HT1080 (cell line): ENCODE data around the gene PCDHA1. TPM values are rescaled to one million over a fixed set of nuclear protein-coding genes. Genes with fewer than 3 reads are reported as not detected.

Experiments
- DNase-seq: peaks from one replicate; pipeline ENCODE4 v3.0.0-alpha.2; 2015; ENCODE audit warnings: low read depth
- small RNA-seq: library from RNA; depleted of rRNA; stranded (forward); fragments of <200 nt; gene quantifications from one replicate; pipeline ENCODE3, GENCODE V24; 2014
- total RNA-seq: library from RNA; depleted of rRNA; stranded (reverse); fragments of >200 nt; shearing (Covaris generic); gene quantifications from 2 replicates; pipeline ENCODE4 v1.2.3, GENCODE V29; 2014; rRNA removed

Gene PCDHA1
- total RNA-seq, 1 experiment from 2014 or later = 0.23 TPM

DNA sequence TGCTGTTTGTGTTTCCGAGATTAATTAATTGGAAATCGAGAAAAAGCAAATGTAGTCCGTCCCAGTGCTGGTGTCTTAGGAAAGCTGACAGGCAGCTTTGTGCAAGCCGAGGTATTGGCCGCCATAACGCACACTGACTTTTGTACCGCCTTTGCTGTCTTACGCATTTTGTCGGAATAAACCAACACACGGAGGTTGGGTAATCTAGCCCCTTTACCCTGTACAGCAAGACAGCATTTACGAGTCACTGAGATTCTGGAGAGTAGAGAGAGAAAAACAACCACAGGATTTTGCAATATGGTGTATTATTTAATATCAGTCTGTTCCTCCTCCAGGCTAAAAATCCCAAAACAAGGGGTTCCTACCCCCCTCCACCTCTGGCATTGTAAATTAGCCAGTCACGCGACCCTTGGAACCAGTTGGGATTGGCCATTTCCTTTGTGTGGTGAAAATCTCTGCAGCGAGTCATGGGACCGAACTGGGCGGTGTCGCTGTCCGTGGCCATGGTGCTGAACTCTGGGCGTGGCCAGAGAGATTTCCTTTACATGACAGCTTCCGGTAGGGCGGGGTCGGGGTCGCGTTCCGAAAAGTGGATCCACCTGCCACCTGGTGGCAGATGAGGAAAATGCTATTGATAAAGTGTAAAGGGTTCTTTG is 255.0 kb downstream of the PCDHA1 start:
- DNase-seq = peak; percentile 76

DNA sequence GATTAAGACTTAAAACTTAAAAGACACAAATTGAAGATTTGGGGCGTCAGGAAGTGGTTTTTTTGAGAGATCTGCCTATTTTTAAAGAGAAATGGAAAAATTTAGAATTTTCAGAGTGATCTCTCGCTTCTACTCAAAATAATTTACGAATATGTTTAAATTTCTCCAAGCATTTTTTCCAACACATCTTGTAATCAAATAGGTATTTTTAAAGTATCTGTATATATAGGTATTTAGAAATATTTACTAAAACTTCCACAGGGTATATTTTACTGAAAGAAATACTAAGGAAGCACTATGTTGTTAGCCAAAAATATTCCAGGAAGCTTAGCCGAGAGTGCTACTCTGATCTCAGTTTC is 255.5 kb downstream of the PCDHA1 start:
- DNase-seq = no peak

- no peak for DNase-seq
These were observed 256.6 kb downstream of the PCDHA1 start for GRCh38 chr5:141042555-141042954.

DNA sequence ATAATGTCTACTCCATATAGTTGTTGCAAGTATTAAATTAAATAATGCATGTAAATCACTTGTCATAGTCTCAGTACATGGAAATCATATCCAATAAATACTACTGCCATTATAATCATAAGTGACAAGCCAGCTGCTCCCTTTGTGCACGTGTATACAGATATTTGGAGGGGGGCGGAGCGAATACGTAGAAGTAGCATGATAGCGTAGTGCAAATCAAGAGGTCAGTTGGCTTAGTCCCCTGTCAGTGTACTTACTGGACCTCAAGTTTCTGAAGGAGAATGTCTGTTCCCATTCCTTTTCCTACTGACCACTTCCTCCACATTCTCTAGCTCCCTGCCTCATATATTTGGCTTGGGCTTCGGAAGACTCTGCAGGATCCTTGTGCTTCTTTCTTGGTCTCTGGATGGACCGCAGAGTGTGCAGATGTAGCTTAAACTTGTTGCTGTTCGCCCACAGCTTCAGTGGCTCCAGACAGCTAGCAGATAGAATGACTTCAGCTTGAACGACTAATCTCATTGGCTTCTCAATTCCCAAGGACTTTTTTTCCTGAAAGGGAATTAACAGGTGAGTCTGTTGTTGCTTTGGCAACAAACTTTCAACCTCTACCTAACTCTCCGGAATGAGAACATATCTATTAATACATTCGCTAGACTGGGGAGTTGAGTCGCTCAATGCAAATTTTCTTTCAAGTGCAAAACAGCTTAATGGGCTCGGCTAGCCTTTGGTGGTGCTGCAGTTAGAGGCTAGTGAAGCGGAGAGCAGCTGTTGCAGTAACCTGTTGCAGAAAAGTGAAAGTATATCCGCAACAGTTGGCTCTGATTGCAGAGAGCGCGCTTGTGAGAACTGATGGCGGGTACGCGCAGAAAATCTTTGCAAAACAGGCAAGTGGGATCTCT is 264.9 kb downstream of the PCDHA1 start, which contains the start of gene PCDHB1:
Gene PCDHB1, plus strand, starts transcription at position 753 of the 899 bp plus-strand sequence. Its CDS starts 97 bp downstream, at position 850.
- DNase-seq = no peak

DNA sequence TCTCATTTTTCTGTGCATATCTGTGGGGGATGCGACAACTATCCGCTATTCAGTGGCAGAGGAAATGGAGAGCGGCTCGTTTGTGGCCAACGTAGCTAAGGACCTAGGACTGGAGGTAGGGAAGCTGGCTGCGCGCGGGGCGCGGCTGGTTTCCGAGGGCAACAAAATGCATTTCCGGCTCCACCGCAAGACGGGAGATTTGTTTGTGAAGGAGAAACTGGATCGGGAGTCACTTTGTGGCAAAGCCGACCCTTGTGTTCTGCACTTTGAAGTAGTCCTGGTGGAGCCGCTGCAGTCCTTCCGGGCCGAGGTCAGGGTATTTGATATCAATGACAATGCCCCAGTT is 265.6 kb downstream of the PCDHA1 start:
- DNase-seq = no peak

Small RNA genes within 50 kb of the gene (small RNA-seq; reads per million reads assigned to genes)
- not detected for gene AC010223.1

Other genes starting within 250 kb of the PCDHA1 start
- gene EIF4EBP3, start 238.5 kb upstream of the PCDHA1 start, total RNA-seq = 0.80 TPM in 1 of 2 replicates, not detected in the other
- gene SRA1, start 228.7 kb upstream of the PCDHA1 start, total RNA-seq = 54.4 and 56.8 TPM in 2 replicates
- gene APBB3, start 221.5 kb upstream of the PCDHA1 start, total RNA-seq = 5.0 and 5.3 TPM in 2 replicates
- 24.9 and 36.9 TPM in 2 replicates for gene SLC35A4, start 221.3 kb upstream of the PCDHA1 start, total RNA-seq
- not detected in 2 replicates for gene CD14, start 153.0 kb upstream of the PCDHA1 start, total RNA-seq
- gene TMCO6, start 146.7 kb upstream of the PCDHA1 start, total RNA-seq = 7.6 and 9.8 TPM in 2 replicates
- 167 and 190 TPM in 2 replicates for gene NDUFA2, start 138.5 kb upstream of the PCDHA1 start, total RNA-seq
- 118 and 141 TPM in 2 replicates for gene IK, start 138.3 kb upstream of the PCDHA1 start, total RNA-seq
- 29.4 and 41.4 TPM in 2 replicates for gene WDR55, start 121.2 kb upstream of the PCDHA1 start, total RNA-seq
- gene DND1, start 112.6 kb upstream of the PCDHA1 start, total RNA-seq = 1.8 and 2.8 TPM in 2 replicates
- gene HARS1, start 94.8 kb upstream of the PCDHA1 start, total RNA-seq = 116 and 121 TPM in 2 replicates
- 34.6 and 39.3 TPM in 2 replicates for gene HARS2, start 94.7 kb upstream of the PCDHA1 start, total RNA-seq
- gene ZMAT2, start 85.7 kb upstream of the PCDHA1 start, total RNA-seq = 22.9 and 24.3 TPM in 2 replicates
- not detected in 2 replicates for gene PCDHA2, start 8.7 kb downstream of the PCDHA1 start, total RNA-seq
- 0.06 TPM in 1 of 2 replicates, not detected in the other for gene PCDHA3, start 14.9 kb downstream of the PCDHA1 start, total RNA-seq
- 0.06 and 0.07 TPM in 2 replicates for gene PCDHA4, start 20.9 kb downstream of the PCDHA1 start, total RNA-seq
- not detected in 2 replicates for gene PCDHA5, start 35.5 kb downstream of the PCDHA1 start, total RNA-seq
- gene PCDHA6, start 41.8 kb downstream of the PCDHA1 start, total RNA-seq = 0.03 and 0.10 TPM in 2 replicates
- gene PCDHA7, start 48.1 kb downstream of the PCDHA1 start, total RNA-seq = not detected in 2 replicates
- not detected in 2 replicates for gene PCDHA8, start 55.0 kb downstream of the PCDHA1 start, total RNA-seq
- not detected in 2 replicates for gene PCDHA9, start 62.2 kb downstream of the PCDHA1 start, total RNA-seq
- gene PCDHA10, start 69.8 kb downstream of the PCDHA1 start, total RNA-seq = not detected in 2 replicates
- not detected in 2 replicates for gene PCDHA11, start 82.8 kb downstream of the PCDHA1 start, total RNA-seq
- gene PCDHA12, start 89.2 kb downstream of the PCDHA1 start, total RNA-seq = not detected in 2 replicates
- gene PCDHA13, start 96.0 kb downstream of the PCDHA1 start, total RNA-seq = not detected in 2 replicates
- gene PCDHAC1, start 140.2 kb downstream of the PCDHA1 start, total RNA-seq = not detected in 2 replicates
- gene PCDHAC2, start 180.3 kb downstream of the PCDHA1 start, total RNA-seq = not detected in 2 replicates